ENCODE data around the gene CCM2.
A peak's percentile ranks its signal among the peaks of the same experiment; 100 is the strongest.

CCM2 gene

GRCh38 chr7:45081670-45081974, 81.6 kb downstream of the CCM2 start:
- no peaks in the 10 kb centered on the region for H3K79me2 ChIP-seq (ENCODE audit: control insufficient read depth, insufficient read depth, low read length, poor library complexity)
- WGBS (ENCODE audit: extremely low coverage, insufficient coverage, insufficient read length), result no CpG with 5 or more reads among the region's 9 CpGs

GRCh38 chr7:45082031-45082830, 82.2 kb downstream of the CCM2 start:
- WGBS (ENCODE audit: extremely low coverage, insufficient coverage, insufficient read length), result no CpG with 5 or more reads among the region's 18 CpGs
- Histone ChIP-seq H2BK5ac (ENCODE audit: low read depth, low read length, poor library complexity) (no peak overlapping the region), H3K9ac (ENCODE audit: low read length) (no peak overlapping the region), H2AFZ (ENCODE audit: insufficient read depth, low read length, poor library complexity) (no peak overlapping the region), H2BK120ac (ENCODE audit: insufficient read depth, low read length, poor library complexity) (no peak overlapping the region), H3K4ac (ENCODE audit: low read depth, low read length) (no peak overlapping the region), H3K9me3 (ENCODE audit: insufficient read depth, low read depth, low read length) (peaks cover 7% of the 10 kb centered on the region), H3K23ac (ENCODE audit: low read length) (no peak overlapping the region), H4K91ac (ENCODE audit: low read depth, low read length) (no peak overlapping the region), H2BK12ac (ENCODE audit: low read length) (no peak overlapping the region), H4K8ac (ENCODE audit: low read depth, low read length) (no peak overlapping the region), H3K79me1 (ENCODE audit: low read length) (no peaks in the 10 kb centered on the region), H3K4me3 (ENCODE audit: low read depth, low read length) (no peak overlapping the region), H3K14ac (ENCODE audit: low read length) (no peak overlapping the region), H3K18ac (ENCODE audit: low read length) (no peak overlapping the region), H3K27me3 (ENCODE audit: insufficient read depth, low read length) (no peaks in the 10 kb centered on the region), H3K36me3 (ENCODE audit: control insufficient read depth in 1 of 2, insufficient read depth in 2 of 2, low read length in 2 of 2) (peaks cover 0 to 10% of the 10 kb centered on the region in 2 experiments), H4K12ac (ENCODE audit: low read depth, low read length) (no peak overlapping the region), H3K79me2 (ENCODE audit: control insufficient read depth, insufficient read depth, low read length, poor library complexity) (no peaks in the 10 kb centered on the region), H3K4me1 (ENCODE audit: control insufficient read depth in 1 of 2, insufficient read depth in 2 of 2, low read length in 2 of 2) (peaks cover 10 to 13% of the 10 kb centered on the region in 2 experiments), H3K27ac (ENCODE audit: low read depth, low read length) (no peak overlapping the region), H3K4me2 (ENCODE audit: low read length) (no peak overlapping the region), H2AK5ac (ENCODE audit: low read length) (no peak overlapping the region)
- DNase-seq, result no peak

More at GRCh38 chr7:45081670-45081974, 81.6 kb downstream of the CCM2 start:
- H4K12ac ChIP-seq (ENCODE audit: low read depth, low read length), result no peak overlapping the region
- H3K36me3 ChIP-seq (ENCODE audit: control insufficient read depth in 1 of 2, insufficient read depth in 2 of 2, low read length in 2 of 2), result peaks cover 5 to 15% of the 10 kb centered on the region in 2 experiments
- no peak overlapping the region for H2AFZ ChIP-seq (ENCODE audit: insufficient read depth, low read length, poor library complexity)
- H4K91ac ChIP-seq (ENCODE audit: low read depth, low read length), result no peak overlapping the region
- H3K27ac ChIP-seq (ENCODE audit: low read depth, low read length), result no peak overlapping the region
- H3K9me3 ChIP-seq (ENCODE audit: insufficient read depth, low read depth, low read length), result peaks cover 6% of the 10 kb centered on the region
- H3K4me2 ChIP-seq (ENCODE audit: low read length), result no peak overlapping the region
- H3K4me1 ChIP-seq (ENCODE audit: control insufficient read depth in 1 of 2, insufficient read depth in 2 of 2, low read length in 2 of 2), result peaks cover 9 to 11% of the 10 kb centered on the region in 2 experiments
- H3K79me1 ChIP-seq (ENCODE audit: low read length), result no peaks in the 10 kb centered on the region
- no peak overlapping the region for H4K8ac ChIP-seq (ENCODE audit: low read depth, low read length)
- H2AK5ac ChIP-seq (ENCODE audit: low read length), result no peak overlapping the region
- H3K14ac ChIP-seq (ENCODE audit: low read length), result no peak overlapping the region
- no peak for DNase-seq
- H3K9ac ChIP-seq (ENCODE audit: low read length), result no peak overlapping the region
- no peak overlapping the region for H3K4me3 ChIP-seq (ENCODE audit: low read depth, low read length)
- H3K27me3 ChIP-seq (ENCODE audit: insufficient read depth, low read length), result no peaks in the 10 kb centered on the region
- H2BK5ac ChIP-seq (ENCODE audit: low read depth, low read length, poor library complexity), result no peak overlapping the region
- no peak overlapping the region for H2BK12ac ChIP-seq (ENCODE audit: low read length)
- no peak overlapping the region for H3K23ac ChIP-seq (ENCODE audit: low read length)
- no peak overlapping the region for H3K18ac ChIP-seq (ENCODE audit: low read length)
- no peak overlapping the region for H2BK120ac ChIP-seq (ENCODE audit: insufficient read depth, low read length, poor library complexity)
- H3K4ac ChIP-seq (ENCODE audit: low read depth, low read length), result no peak overlapping the region

- Histone ChIP-seq H4K12ac (ENCODE audit: low read depth, low read length) (no peak overlapping the region), H3K23ac (ENCODE audit: low read length) (no peak overlapping the region), H3K4me3 (ENCODE audit: low read depth, low read length) (no peak overlapping the region)
These were observed 82.9 kb downstream of the CCM2 start for GRCh38 chr7:45082831-45083331.

GRCh38 chr7:45084336-45084735, 84.3 kb downstream of the CCM2 start:
- Histone ChIP-seq H2BK5ac (ENCODE audit: low read depth, low read length, poor library complexity) (no peak overlapping the region), H3K4me2 (ENCODE audit: low read length) (no peak overlapping the region), H3K36me3 (ENCODE audit: control insufficient read depth in 1 of 2, insufficient read depth in 2 of 2, low read length in 2 of 2) (no peaks in the 10 kb centered on the region), H3K27me3 (ENCODE audit: insufficient read depth, low read length) (no peaks in the 10 kb centered on the region), H3K18ac (ENCODE audit: low read length) (no peak overlapping the region), H2BK12ac (ENCODE audit: low read length) (no peak overlapping the region), H3K23ac (ENCODE audit: low read length) (no peak overlapping the region), H3K4ac (ENCODE audit: low read depth, low read length) (no peak overlapping the region), H3K14ac (ENCODE audit: low read length) (no peak overlapping the region), H3K79me2 (ENCODE audit: control insufficient read depth, insufficient read depth, low read length, poor library complexity) (peaks cover 1% of the 10 kb centered on the region), H3K79me1 (ENCODE audit: low read length) (peaks cover 3% of the 10 kb centered on the region), H2AFZ (ENCODE audit: insufficient read depth, low read length, poor library complexity) (no peak overlapping the region), H3K4me3 (ENCODE audit: low read depth, low read length) (no peak overlapping the region), H2BK120ac (ENCODE audit: insufficient read depth, low read length, poor library complexity) (no peak overlapping the region), H3K9ac (ENCODE audit: low read length) (no peak overlapping the region), H3K27ac (ENCODE audit: low read depth, low read length) (no peak overlapping the region), H2AK5ac (ENCODE audit: low read length) (no peak overlapping the region), H4K8ac (ENCODE audit: low read depth, low read length) (no peak overlapping the region), H3K4me1 (ENCODE audit: control insufficient read depth in 1 of 2, insufficient read depth in 2 of 2, low read length in 2 of 2) (peaks cover 10 to 19% of the 10 kb centered on the region in 2 experiments), H3K9me3 (ENCODE audit: insufficient read depth, low read depth, low read length) (peaks cover 9% of the 10 kb centered on the region), H4K91ac (ENCODE audit: low read depth, low read length) (no peak overlapping the region), H4K12ac (ENCODE audit: low read depth, low read length) (no peak overlapping the region)
- no CpG with 5 or more reads among the region's 5 CpGs for WGBS (ENCODE audit: extremely low coverage, insufficient coverage, insufficient read length)
- no peak for DNase-seq

More at GRCh38 chr7:45082831-45083331, 82.9 kb downstream of the CCM2 start:
- Histone ChIP-seq H3K27me3 (ENCODE audit: insufficient read depth, low read length) (no peaks in the 10 kb centered on the region), H3K79me1 (ENCODE audit: low read length) (no peaks in the 10 kb centered on the region), H3K36me3 (ENCODE audit: control insufficient read depth in 1 of 2, insufficient read depth in 2 of 2, low read length in 2 of 2) (peaks cover 0 to 6% of the 10 kb centered on the region in 2 experiments), H3K4me1 (ENCODE audit: control insufficient read depth in 1 of 2, insufficient read depth in 2 of 2, low read length in 2 of 2) (peaks cover 10 to 13% of the 10 kb centered on the region in 2 experiments), H2BK120ac (ENCODE audit: insufficient read depth, low read length, poor library complexity) (no peak overlapping the region), H3K79me2 (ENCODE audit: control insufficient read depth, insufficient read depth, low read length, poor library complexity) (no peaks in the 10 kb centered on the region), H3K4me2 (ENCODE audit: low read length) (no peak overlapping the region), H3K27ac (ENCODE audit: low read depth, low read length) (no peak overlapping the region), H2BK12ac (ENCODE audit: low read length) (no peak overlapping the region), H3K9me3 (ENCODE audit: insufficient read depth, low read depth, low read length) (peaks cover 9% of the 10 kb centered on the region), H4K91ac (ENCODE audit: low read depth, low read length) (no peak overlapping the region), H2AFZ (ENCODE audit: insufficient read depth, low read length, poor library complexity) (no peak overlapping the region), H3K14ac (ENCODE audit: low read length) (no peak overlapping the region), H3K4ac (ENCODE audit: low read depth, low read length) (no peak overlapping the region), H2BK5ac (ENCODE audit: low read depth, low read length, poor library complexity) (no peak overlapping the region), H3K18ac (ENCODE audit: low read length) (no peak overlapping the region), H2AK5ac (ENCODE audit: low read length) (no peak overlapping the region), H3K9ac (ENCODE audit: low read length) (no peak overlapping the region), H4K8ac (ENCODE audit: low read depth, low read length) (no peak overlapping the region)
- WGBS (ENCODE audit: extremely low coverage, insufficient coverage, insufficient read length), result no CpG with 5 or more reads among the region's 10 CpGs
- DNase-seq, result peak; percentile 6 to 41

Data from trophoblast cell (in vitro differentiated cells and primary cell).